ENCODE results near the gene KDM4C. TPM values are rescaled to one million over a fixed set of nuclear protein-coding genes. Genes with fewer than 3 reads are reported as not detected.

KDM4C gene
- total and polyA plus RNA-seq, 2 of the 8 experiments (the other 6 are each of a cell fraction or from before 2014, with no cell fraction given) = 13.0 to 26.1 TPM

DNA sequence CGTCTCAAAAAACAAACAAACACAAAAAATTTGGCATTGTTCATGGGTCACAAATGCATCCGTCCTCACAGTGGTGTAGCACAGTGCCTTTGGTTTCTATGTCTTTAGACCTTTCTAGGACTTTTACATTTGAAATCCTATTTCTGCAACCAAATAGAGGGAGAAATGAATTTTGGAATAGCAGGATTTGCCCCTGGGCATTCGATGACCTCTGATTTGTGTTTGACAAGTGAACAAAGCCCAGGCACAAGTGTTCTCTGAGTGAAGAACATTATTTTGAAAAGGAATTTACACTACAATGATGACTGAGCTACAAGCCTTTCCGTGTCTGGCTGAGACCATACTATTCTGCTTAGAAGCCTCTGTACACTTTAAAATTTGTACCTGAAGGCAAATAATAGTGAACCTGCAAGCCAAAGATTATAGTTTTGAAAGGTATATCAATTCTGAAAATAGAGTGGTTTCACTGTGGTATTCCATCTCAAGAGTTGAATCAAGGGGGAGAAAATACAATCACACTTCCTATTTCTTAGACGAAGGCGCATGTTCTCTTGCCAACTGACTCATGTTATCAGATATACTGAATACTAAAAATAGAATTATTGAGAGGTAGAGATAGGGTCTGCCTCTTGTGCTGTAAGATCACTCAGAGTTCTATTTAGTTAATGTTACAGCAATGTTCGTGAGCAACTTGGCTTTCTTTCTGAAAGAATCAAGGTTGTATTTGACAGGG, 297.6 kb downstream of the KDM4C start (continued):
- TF ChIP-seq KDM4A (IDR thresholded peaks at IDR 0.05; ENCODE audit: low read depth, low read length, severe bottlenecking) (no peak), TAF1 (IDR thresholded peaks at IDR 0.05; ENCODE audit: low read depth, low read length) (no peak), RFX5 (IDR thresholded peaks at IDR 0.05; ENCODE audit: borderline replicate concordance, low read depth, low read length) (no peak), BRCA1 (IDR thresholded peaks at IDR 0.05; ENCODE audit: low read depth, low read length) (no peak)

Measured in H1 (cell line).